ENCODE measurements around the gene TRMT61B. TPM values are rescaled to one million over a fixed set of nuclear protein-coding genes. Genes with fewer than 3 reads are reported as not detected.

TRMT61B gene
- total RNA-seq, 1 donor from 2014 or later = 17.5 TPM

DNA sequence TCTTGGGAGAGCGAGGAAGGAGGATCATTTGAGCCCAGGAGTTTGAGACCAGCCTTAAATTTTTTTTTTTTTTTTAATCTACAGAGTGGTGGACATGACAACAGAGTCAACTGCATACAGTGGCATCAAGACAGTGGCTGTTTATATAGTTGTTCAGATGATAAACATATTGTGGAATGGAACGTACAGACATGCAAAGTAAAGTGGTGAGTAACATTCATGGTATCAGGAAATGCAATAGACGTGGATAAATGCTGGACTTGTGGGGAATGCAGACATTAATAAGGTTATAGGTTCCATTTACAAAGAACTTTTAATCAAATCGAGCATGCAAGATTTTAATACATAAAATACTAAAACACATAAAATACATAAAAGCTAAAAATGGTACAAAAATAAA is 36.3 kb upstream of the TRMT61B start:
- no peaks in the 10 kb centered on the region for H3K9me3 Mint-ChIP-seq (ENCODE audit: unreplicated experiment)
- no peaks in the 10 kb centered on the region for H3K36me3 Mint-ChIP-seq (ENCODE audit: unreplicated experiment)
- H3K4me1 Mint-ChIP-seq (ENCODE audit: low read depth, unreplicated experiment) = peaks cover 2% of the 10 kb centered on the region
- TF ChIP-seq CTCF (IDR thresholded peaks at IDR 0.05; ENCODE audit: partially characterized antibody, unreplicated experiment) = no peak
- H3K27me3 Mint-ChIP-seq (ENCODE audit: unreplicated experiment) = no peaks in the 10 kb centered on the region
- H3K27ac Mint-ChIP-seq (ENCODE audit: unreplicated experiment) = no peak overlapping the region
- no peak for DNase-seq
- H3K4me3 Mint-ChIP-seq (ENCODE audit: unreplicated experiment) = no peak overlapping the region

GRCh38 chr2:28905533-28905932 is 35.4 kb upstream of the TRMT61B start:
- no peaks in the 10 kb centered on the region for H3K36me3 Mint-ChIP-seq (ENCODE audit: unreplicated experiment)

GRCh38 chr2:28904802-28905457 is 34.8 kb upstream of the TRMT61B start:
- Mint-ChIP-seq H3K36me3 (ENCODE audit: unreplicated experiment) (no peaks in the 10 kb centered on the region), H3K27ac (ENCODE audit: unreplicated experiment) (no peak overlapping the region), H3K27me3 (ENCODE audit: unreplicated experiment) (no peaks in the 10 kb centered on the region), H3K9me3 (ENCODE audit: unreplicated experiment) (no peaks in the 10 kb centered on the region), H3K4me3 (ENCODE audit: unreplicated experiment) (no peak overlapping the region), H3K4me1 (ENCODE audit: low read depth, unreplicated experiment) (peaks cover 3% of the 10 kb centered on the region)
- TF ChIP-seq CTCF (IDR thresholded peaks at IDR 0.05; ENCODE audit: partially characterized antibody, unreplicated experiment) = no peak
- no peak for DNase-seq

More at GRCh38 chr2:28905533-28905932, 35.4 kb upstream of the TRMT61B start:
- H3K27ac Mint-ChIP-seq (ENCODE audit: unreplicated experiment) = no peak overlapping the region
- no peaks in the 10 kb centered on the region for H3K27me3 Mint-ChIP-seq (ENCODE audit: unreplicated experiment)
- no peak overlapping the region for H3K4me3 Mint-ChIP-seq (ENCODE audit: unreplicated experiment)
- no peak for TF ChIP-seq CTCF (IDR thresholded peaks at IDR 0.05; ENCODE audit: partially characterized antibody, unreplicated experiment)
- no peaks in the 10 kb centered on the region for H3K9me3 Mint-ChIP-seq (ENCODE audit: unreplicated experiment)
- no peak for DNase-seq
- H3K4me1 Mint-ChIP-seq (ENCODE audit: low read depth, unreplicated experiment) = peaks cover 3% of the 10 kb centered on the region

DNA sequence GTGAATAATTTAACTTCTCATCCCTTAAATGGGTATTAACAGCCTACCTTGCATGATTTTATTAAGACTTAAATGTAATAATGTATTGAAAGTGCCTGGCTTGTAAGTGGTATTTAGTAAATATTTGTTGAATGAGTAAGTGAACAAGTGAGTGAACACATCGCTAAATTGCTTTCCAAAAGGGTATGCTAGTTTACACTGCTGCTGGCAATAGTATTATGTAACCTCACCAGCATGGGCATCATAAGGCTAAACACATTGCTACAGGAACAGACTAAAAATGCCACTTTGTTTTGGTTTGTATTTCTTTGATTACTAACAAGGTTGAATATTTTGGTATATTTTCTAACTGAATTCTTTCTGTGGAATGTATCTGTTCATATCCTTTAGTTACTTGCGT is 34.2 kb upstream of the TRMT61B start:
- Mint-ChIP-seq H3K27me3 (ENCODE audit: unreplicated experiment) (no peaks in the 10 kb centered on the region), H3K9me3 (ENCODE audit: unreplicated experiment) (no peaks in the 10 kb centered on the region), H3K4me3 (ENCODE audit: unreplicated experiment) (no peak overlapping the region), H3K4me1 (ENCODE audit: low read depth, unreplicated experiment) (peaks cover 3% of the 10 kb centered on the region), H3K27ac (ENCODE audit: unreplicated experiment) (no peak overlapping the region), H3K36me3 (ENCODE audit: unreplicated experiment) (no peaks in the 10 kb centered on the region)
- no peak for TF ChIP-seq CTCF (IDR thresholded peaks at IDR 0.05; ENCODE audit: partially characterized antibody, unreplicated experiment)
- no peak for DNase-seq

DNA sequence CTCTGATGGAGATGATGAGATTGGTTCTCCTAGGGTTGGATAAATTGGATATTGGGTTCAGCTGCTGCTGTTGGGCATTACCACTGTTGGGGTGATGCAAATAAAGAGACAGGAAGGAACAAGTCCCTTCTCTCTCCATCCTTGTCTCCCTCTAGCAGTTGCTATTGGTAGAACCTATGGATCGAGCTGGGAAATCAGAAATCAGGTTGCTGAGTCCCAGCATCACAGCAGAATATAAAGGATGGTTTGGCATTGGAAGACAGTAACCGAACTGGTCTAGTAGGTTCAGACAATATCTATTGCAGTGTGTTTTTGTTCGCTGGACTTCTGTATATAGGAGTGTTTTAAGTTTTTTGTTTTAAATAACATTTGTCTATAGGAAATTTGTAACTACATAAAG is 32.5 kb upstream of the TRMT61B start:
- Mint-ChIP-seq H3K4me1 (ENCODE audit: low read depth, unreplicated experiment) (peaks cover 5% of the 10 kb centered on the region), H3K36me3 (ENCODE audit: unreplicated experiment) (no peaks in the 10 kb centered on the region), H3K9me3 (ENCODE audit: unreplicated experiment) (no peaks in the 10 kb centered on the region)

More for the DNA sequence above, 32.5 kb upstream of the TRMT61B start:
- Mint-ChIP-seq H3K27ac (ENCODE audit: unreplicated experiment) (no peak overlapping the region), H3K27me3 (ENCODE audit: unreplicated experiment) (no peaks in the 10 kb centered on the region), H3K4me3 (ENCODE audit: unreplicated experiment) (no peak overlapping the region)
- no peak for TF ChIP-seq CTCF (IDR thresholded peaks at IDR 0.05; ENCODE audit: partially characterized antibody, unreplicated experiment)
- DNase-seq = no peak

Measured in glutamatergic neuron (in vitro differentiated cells).